Suppressor macrophage treated with lipopolysaccharide for 1 hour (primary cell): ENCODE results near the gene VPS25.
A peak's percentile ranks its signal among the peaks of the same experiment; 100 is the strongest.
"Not testable (repeated sequence)": the region's sequence is repeated elsewhere in the genome, so short reads cannot be mapped to it uniquely, and the experiment has no call there.

Source experiments
- DNase-seq, 3 donors: peaks; one replicate each; pipeline ENCODE4 v3.0.0-alpha.2; 2020 to 2022

Gene VPS25

DNA sequence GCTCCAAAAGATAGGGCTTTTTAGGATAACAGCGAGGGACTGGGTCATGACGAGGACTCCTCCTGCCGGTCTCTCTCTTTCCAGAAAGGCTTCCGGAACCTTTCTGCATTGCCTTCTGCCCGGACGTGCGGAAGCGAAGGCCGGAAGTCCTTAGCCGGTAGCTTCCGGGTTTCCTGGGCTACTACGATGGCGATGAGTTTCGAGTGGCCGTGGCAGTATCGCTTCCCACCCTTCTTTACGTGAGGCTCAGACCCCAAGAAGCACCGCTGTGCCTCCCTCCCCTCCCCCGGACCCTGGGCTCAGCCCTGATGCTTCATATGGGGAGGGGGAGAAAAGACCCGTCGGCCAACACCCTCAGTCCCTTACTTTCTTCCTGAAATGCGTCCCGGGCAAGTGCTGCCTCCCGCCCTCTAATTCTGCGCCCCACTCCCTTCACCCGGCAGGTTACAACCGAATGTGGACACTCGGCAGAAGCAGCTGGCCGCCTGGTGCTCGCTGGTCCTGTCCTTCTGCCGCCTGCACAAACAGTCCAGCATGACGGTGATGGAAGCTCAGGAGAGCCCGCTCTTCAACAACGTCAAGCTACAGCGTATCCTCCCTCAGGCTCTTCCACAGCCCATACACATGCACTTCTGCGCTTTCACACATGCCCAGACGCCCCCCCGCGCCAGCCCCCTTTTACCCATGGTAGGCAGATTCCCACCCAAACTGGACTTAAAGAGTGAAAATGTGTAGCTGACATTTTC is at the start of gene VPS25:
VPS25 (plus strand) TSS at position 160 of the 746 bp plus-strand sequence; CDS start at position 187, 27 bp downstream.
- DNase-seq, result peak; percentile 87 to 90 (median 89)

- no peak for DNase-seq
These were observed 49.6 kb upstream of the VPS25 start for GRCh38 chr17:42723636-42724035.

DNA sequence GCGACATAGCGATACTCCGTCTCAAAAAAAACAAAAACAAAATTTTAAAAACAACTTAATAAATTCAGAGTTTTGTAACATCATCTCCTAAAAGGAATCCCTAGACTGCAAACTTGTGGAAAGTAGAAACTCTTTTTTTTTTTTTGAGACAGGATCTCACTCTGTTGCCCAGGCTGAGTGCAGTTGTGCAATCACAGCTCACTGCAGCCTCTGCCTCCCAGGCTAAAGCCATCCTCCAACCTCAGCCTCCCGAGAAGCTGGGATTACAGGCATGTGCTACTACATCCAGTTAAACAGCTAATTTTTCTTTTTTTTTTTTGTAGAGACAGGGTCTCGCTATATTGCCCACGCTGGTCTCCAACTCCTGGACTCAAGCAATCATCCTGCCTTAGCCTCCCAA is 48.1 kb upstream of the VPS25 start:
- DNase-seq, result no peak

DNA sequence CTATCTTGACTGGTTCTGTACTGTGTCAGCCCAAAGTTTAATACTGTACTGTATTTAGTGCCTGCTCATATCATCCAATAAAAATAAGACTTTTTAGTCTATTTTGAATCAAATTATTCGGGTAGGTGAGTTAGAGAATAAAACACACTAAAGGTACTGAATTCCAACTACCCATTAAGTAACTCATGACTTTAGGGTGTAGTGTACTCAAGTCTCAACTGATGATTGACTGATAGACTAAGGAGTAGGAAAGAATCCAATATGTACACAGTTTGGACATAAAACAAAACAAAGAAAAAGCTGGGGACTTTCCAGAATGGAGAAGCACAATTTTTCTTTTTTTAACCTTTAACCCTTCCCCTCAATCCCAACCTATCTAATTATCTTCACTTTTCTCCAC is 32.5 kb upstream of the VPS25 start:
- DNase-seq, result no peak

GRCh38 chr17:42742916-42743315 is 30.3 kb upstream of the VPS25 start:
- not testable (repeated sequence) for DNase-seq

DNA sequence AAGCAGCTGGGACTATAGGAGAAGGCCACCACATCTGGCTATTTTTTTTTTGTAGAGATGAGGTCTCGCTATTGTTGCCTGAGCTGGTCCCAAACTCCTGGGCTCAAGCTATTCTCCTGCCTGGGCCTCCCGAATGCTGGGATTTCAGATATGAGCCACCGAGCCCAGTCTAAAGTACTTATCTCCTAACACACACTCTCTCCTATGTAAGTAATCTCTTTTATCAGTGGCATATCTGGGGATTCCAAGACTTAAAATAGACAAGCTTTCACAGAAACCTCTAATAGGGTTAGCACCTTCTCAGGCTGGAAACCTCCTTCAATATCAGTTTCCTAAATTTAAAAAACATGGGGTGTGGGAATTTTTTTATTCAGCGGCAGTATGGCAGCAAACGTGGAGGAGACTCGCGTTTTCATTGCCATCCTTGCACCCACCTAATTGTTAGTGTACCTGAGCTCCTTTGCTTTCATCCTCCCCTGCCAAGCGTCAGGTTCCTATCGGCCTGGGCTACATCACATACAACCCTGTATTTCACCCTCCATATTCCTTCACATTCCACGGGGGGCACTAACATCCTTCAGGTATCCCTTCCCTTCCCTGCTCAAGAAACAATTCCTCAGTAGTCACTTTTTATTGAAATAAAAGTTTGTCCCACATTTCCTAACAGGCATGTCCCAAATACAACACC is 29.5 kb upstream of the VPS25 start:
- no peak for DNase-seq

- peak; percentile 74 to 86 (median 74) for DNase-seq
These were observed 28.9 kb upstream of the VPS25 start for GRCh38 chr17:42744283-42744805.

GRCh38 chr17:42744806-42745617 is 28.2 kb upstream of the VPS25 start, which contains the start of gene EZH1:
EZH1 (minus strand) TSS chr17:42745040; CDS start chr17:42728941, 16,099 bp downstream.
- peak; percentile 94 to 98 (median 97) for DNase-seq

DNA sequence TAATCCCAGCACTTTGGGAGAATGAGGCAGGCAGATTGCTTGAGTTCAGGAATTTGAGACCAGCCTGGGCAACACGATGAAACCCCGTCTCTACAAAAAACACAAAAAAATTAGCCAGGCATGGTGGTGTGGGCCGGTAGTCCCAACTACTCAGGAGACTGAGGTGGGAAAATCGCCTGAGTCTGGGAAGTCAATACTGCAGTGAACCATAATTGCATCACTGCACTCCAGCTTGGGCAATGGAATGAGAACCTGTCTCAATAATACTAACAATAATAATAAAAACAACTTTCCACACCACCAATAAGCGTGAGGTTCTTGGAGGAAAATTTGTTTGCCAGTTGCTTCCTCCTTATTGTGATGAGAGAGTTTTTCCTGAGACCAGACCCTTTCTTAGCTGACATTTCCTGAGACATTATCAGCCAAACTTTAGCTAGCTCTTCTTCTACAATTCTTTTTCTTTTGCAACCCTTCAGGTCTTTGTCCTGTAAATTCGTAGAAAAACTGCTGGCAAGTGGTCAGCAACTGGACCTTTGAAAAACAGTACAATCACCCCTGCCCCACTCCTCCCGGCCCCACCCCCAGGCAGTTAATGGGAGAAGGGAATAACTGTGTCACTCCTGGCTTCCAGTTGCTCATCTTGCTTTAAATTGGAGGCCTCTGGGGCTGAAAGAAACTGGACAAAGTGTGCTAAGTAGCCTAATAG is 24.9 kb upstream of the VPS25 start:
- no peak for DNase-seq

DNA sequence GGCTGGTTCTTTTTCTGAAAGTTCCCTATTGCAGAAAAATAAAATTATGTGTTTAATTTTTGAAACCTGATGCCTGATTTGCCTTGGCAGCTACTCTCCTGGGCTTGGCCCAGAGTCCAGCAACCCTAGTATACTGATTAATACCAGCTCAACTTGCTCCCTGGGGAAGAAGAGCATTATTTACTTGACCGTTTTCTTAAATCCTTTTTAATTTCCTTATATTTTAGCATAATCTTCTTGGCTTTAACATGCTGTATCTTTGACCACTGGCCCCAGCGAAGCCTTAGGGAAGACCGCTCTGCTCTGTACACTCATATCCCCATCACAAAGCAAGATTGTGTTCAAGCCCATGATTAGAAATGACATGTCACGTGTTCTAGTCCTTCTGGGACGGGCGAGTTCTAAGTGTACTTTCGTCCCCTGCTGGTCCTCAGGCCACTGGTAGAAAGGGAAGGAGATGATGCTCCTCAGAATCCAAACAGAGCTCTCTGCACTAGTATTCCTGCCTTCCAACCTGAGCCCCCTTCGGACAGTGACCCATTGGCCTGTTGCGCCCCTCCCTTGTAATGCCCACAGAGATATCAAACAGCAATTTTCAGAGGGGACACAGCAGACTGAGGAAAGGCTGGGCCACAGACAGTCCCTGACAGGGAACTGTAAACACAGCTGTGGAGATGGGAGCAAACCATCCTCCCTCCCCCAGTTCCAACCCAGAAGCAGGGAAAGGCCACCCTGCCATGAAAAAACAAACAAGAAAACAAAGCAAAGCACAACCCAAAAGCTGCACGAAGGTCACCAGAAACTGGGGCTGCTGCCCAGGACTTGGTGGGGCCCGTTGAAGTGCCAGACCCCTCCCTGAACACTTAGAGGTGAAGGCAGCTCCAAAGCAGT is 24.1 kb upstream of the VPS25 start:
- no peak for DNase-seq

GRCh38 chr17:42750739-42751344 is 22.4 kb upstream of the VPS25 start:
- DNase-seq, result peak; percentile 45 to 64 (median 50)

GRCh38 chr17:42751628-42752027 is 21.6 kb upstream of the VPS25 start:
- no peak for DNase-seq

DNA sequence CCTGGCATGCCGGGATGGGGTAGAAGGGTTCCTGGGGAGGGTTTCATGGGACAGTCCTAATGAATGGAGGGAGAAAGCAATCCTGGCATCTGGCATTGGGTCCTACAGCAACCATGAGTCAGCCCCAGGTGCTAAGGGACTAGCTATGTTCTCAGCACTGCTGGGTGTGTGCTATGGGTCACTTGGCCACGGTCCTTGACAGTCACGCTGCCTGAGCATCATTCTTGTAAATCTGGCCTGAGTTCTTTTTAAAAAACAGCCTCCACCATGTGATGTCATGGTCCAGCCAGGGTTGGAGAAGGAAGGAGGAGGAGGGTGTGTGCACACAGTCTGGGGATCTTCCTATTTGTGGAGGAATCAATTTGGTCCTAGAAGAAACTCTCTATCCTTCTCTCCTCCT is 18.5 kb upstream of the VPS25 start:
- no peak for DNase-seq

DNA sequence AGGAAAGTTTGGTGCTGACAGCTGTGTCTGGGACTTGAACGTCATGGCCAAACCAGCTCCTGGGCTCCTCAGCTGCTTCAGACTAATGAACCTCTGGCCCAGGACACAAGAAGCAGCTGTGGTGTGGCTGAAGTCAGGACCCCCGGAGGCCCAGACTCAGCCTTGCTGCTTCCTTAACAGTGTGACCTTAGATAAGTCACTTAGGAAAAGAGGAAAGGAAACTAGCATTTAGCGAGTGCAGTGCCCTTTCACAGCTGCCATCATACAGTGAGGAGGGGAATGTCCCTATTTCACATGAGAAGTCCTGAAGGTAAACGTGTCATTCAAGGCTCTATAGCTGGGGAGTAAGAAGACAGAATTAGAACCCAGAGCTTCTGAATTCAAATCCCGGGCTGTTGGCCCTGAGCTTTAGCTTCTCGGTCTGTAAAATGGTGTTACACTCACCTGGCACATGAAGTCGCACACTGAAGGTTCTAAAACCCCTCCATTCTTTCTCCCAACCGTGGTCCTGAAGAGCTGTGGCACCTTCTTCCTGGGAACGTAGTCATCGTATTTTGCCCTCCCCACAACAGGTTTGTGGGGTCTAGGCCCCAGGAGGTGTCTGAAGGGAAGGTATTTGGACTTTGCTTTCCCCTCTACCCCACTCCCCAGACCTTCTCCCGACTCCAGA is 13.1 kb upstream of the VPS25 start:
- peak; percentile 78 to 88 (median 86) for DNase-seq

DNA sequence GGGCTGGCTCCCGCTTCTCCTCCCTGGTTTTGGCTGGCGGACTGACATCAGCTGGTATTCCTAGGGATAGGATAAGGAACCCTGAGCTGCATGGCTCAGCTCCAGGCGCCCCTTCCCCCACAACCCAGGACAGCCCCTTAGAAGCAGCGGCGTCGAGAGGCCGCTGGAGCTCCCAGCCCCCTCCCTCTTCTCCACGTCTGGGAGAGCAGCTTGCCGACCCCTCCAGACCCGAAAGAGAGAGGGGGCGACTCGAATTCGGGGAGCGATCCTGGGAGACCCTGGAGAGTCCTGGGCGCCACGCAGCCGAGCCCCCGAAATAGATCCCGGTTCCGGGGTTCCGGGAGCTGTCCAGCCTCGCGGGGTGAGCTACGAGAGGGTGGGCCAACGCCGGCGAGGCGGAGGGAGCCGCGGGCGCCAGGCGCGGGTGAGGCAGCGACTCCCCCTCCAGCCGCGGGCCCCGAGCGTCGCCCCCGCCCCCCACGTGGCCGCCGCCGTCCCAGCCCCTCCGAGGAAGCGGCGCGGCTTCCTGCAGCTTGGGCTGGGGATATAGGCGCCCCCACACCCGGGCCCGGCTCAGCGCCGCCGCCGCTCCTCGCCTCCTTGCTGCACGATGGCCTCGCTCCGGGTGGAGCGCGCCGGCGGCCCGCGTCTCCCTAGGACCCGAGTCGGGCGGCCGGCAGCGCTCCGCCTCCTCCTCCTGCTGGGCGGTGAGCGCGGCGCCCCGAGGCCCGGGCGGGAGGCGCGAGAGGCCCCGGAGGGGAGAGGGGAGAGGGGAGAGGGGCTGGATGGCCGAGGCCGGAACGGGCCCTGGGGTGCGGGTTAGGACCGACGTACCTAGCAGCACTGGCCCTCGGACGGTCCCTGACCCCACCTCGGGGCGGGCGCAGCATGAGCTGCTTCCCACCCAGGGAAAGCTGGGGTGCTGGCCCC is 12.3 kb upstream of the VPS25 start, which contains the start of gene RAMP2:
RAMP2 (plus strand) TSS at position 576 of the 930 bp plus-strand sequence; CDS start at position 611, 35 bp downstream.
- DNase-seq, result peak in 2 of 3 donors; percentile 32 to 71

DNA sequence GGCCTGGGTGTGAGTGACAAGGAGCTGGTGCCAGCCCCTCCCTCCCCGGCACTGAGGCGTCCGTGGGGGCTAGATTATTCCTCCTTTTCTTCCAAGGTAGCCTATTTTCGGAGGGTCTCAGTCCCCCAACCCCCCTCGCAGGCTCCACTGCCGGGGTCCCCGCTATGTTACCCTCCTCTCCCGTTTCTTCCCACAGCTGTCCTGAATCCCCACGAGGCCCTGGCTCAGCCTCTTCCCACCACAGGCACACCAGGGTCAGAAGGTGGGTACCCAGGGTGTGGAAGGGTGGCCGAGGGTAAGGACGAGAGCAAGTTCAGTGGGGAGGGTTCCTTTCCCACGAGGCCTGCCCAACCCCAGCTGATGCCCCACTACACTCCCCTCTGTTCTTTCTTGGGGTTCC is 11.6 kb upstream of the VPS25 start:
- no peak for DNase-seq

DNA sequence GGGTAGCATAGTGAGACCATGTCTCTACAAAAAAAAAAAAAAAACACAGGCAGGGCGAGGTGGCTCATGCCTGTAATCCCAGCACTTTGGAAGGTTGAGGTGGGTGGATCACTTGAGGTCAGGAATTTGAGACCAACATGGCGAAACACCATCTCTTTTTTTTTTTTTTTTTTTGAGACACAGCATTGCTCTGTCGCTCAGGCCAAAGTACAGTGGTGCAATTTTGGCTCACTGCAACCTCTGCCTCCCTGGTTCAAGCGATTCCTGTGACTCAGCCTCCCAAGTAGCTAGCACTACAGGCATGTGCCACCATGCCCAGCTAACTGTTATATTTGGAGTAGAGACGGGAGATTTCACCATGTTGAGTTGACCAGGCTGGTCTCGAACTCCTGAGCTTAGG is 7.1 kb upstream of the VPS25 start:
- DNase-seq, result no peak

DNA sequence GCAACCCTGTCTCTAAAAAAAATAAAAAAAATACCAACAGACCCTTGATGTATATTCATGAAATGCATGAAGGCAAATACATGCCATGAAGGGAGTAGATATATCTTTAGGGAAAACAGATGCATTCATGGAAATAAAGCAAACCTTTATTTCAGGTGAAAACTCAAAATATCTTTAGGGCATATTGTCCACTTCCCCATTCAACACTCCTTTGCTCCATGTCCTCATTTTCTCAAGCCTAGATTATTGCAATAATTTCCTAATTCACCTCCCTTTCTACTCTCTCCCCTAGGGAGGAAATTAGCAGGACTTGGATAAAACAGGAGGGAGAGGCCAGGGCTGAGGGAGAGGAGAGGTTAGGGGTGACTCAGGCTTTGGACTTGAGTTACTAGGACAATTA is 5.7 kb upstream of the VPS25 start:
- DNase-seq, result no peak

- not testable (repeated sequence) for DNase-seq
These were observed 5.2 kb upstream of the VPS25 start for GRCh38 chr17:42768006-42768405.
